ENCODE data around the gene THOC1. TPM values are rescaled to one million over a fixed set of nuclear protein-coding genes. Genes with fewer than 3 reads are reported as not detected.

Gene THOC1
- total RNA-seq, 2 donors from 2014 or later: 17.8 to 32.9 TPM

- no peaks in the 10 kb centered on the region for H3K27me3 ChIP-seq
- no peaks in the 10 kb centered on the region for H3K9me3 ChIP-seq
- no peaks in the 10 kb centered on the region for H3K4me1 ChIP-seq
- H3K27ac ChIP-seq: no peak overlapping the region
- no peak overlapping the region for H3K4me3 ChIP-seq
- intact Hi-C loops (cut with DNase I): no loop called here
- TF ChIP-seq CTCF (IDR thresholded peaks at IDR 0.05): no peak
- no peaks in the 10 kb centered on the region for H3K36me3 ChIP-seq
- no peak overlapping the region for H3K9ac ChIP-seq (ENCODE audit: low read depth in 2 of 2, low read length in 2 of 2)
- DNase-seq: no peak
Observed at GRCh38 chr18:302097-302496, 34.2 kb upstream of the THOC1 start.

GRCh38 chr18:297936-298335 lies 30.1 kb upstream of the THOC1 start:
- no peaks in the 10 kb centered on the region for H3K4me1 ChIP-seq
- H3K4me3 ChIP-seq: no peak overlapping the region
- no peaks in the 10 kb centered on the region for H3K36me3 ChIP-seq
- no peak for TF ChIP-seq CTCF (IDR thresholded peaks at IDR 0.05)
- no peaks in the 10 kb centered on the region for H3K27me3 ChIP-seq
- no peak overlapping the region for H3K9ac ChIP-seq (ENCODE audit: low read depth in 2 of 2, low read length in 2 of 2)
- H3K27ac ChIP-seq: no peak overlapping the region
- intact Hi-C loops (cut with DNase I): no loop called here
- H3K9me3 ChIP-seq: no peaks in the 10 kb centered on the region
- no peak for DNase-seq

GRCh38 chr18:295756-296490 lies 28.1 kb upstream of the THOC1 start:
- Histone ChIP-seq H3K36me3 (no peaks in the 10 kb centered on the region), H3K4me1 (no peaks in the 10 kb centered on the region), H3K4me3 (no peak overlapping the region), H3K9me3 (no peaks in the 10 kb centered on the region), H3K27ac (no peak overlapping the region), H3K27me3 (no peaks in the 10 kb centered on the region), H3K9ac (ENCODE audit: low read depth in 2 of 2, low read length in 2 of 2) (no peak overlapping the region)
- no peak for DNase-seq
- intact Hi-C loops (cut with DNase I): no loop called here
- no peak for TF ChIP-seq CTCF (IDR thresholded peaks at IDR 0.05)

GRCh38 chr18:294566-294965 lies 26.7 kb upstream of the THOC1 start:
- Histone ChIP-seq H3K36me3 (no peaks in the 10 kb centered on the region), H3K27ac (no peak overlapping the region), H3K27me3 (no peaks in the 10 kb centered on the region), H3K9ac (ENCODE audit: low read depth in 2 of 2, low read length in 2 of 2) (no peak overlapping the region), H3K4me3 (no peak overlapping the region), H3K9me3 (no peaks in the 10 kb centered on the region), H3K4me1 (no peaks in the 10 kb centered on the region)
- intact Hi-C loops (cut with DNase I): loop anchor here (5.0 kb wide), 1 partner anchor 318 kb away; no protein-coding TSS in a partner anchor
- no peak for TF ChIP-seq CTCF (IDR thresholded peaks at IDR 0.05)
- no peak for DNase-seq

GRCh38 chr18:293536-293935 lies 25.7 kb upstream of the THOC1 start:
- Histone ChIP-seq H3K36me3 (no peaks in the 10 kb centered on the region), H3K27ac (no peak overlapping the region), H3K9me3 (no peaks in the 10 kb centered on the region), H3K9ac (ENCODE audit: low read depth in 2 of 2, low read length in 2 of 2) (no peak overlapping the region), H3K4me3 (no peak overlapping the region), H3K27me3 (no peaks in the 10 kb centered on the region), H3K4me1 (no peaks in the 10 kb centered on the region)
- no peak for TF ChIP-seq CTCF (IDR thresholded peaks at IDR 0.05)
- intact Hi-C loops (cut with DNase I): loop anchor here (5.0 kb wide), 1 partner anchor 319 kb away; no protein-coding TSS in a partner anchor
- DNase-seq: no peak
